ENCODE data around the gene ANTKMT. TPM values are rescaled to one million over a fixed set of nuclear protein-coding genes. Genes with fewer than 3 reads are reported as not detected.

The ANTKMT gene
- total and polyA plus RNA-seq, 2 donors (not counting 3 experiments of a cell fraction or from before 2014, with no cell fraction given): 26.1 to 27.9 TPM

- ChIA-PET POLR2A (no interaction called here), CTCF (interaction anchor here (0.8 to 1.8 kb wide), 4 partner anchors 15 to 289 kb away, joined by 3 to 5 read pairs (median 4); no protein-coding TSS in a partner anchor)
- Histone ChIP-seq H4K20me1 (replicated peaks; ENCODE audit: control insufficient read depth, extremely low read depth, insufficient read depth, low read length) (no peaks in the 10 kb centered on the region), H3K27me3 (ENCODE audit: control insufficient read depth in 2 of 2, insufficient read depth in 2 of 2, low read length in 2 of 2) (no peaks in the 10 kb centered on the region), H3K36me3 (ENCODE audit: control insufficient read depth in 2 of 2, extremely low read depth in 1 of 2, insufficient read depth in 2 of 2, low read length in 2 of 2) (peaks cover 7 to 19% of the 10 kb centered on the region in 2 experiments), H3K79me2 (ENCODE audit: control insufficient read depth, insufficient read depth, low read length) (peaks cover 31% of the 10 kb centered on the region), H2AFZ (ENCODE audit: low read depth, low read length) (no peak overlapping the region), H3K4me3 (replicated peaks in 1 of 3; ENCODE audit: insufficient read depth in 1 of 3, low read depth in 1 of 3, low read length in 3 of 3) (no peak overlapping the region), H3K9me3 (replicated peaks; ENCODE audit: control insufficient read depth, insufficient read depth, low read length) (no peaks in the 10 kb centered on the region), H3K27ac (ENCODE audit: insufficient read depth, low read depth, low read length) (no peak overlapping the region), H3K4me2 (ENCODE audit: insufficient read depth, low read length) (peak overlapping the region; percentile 66), H3K4me1 (ENCODE audit: control insufficient read depth, extremely low read depth, insufficient read depth, low read length) (peaks cover 20% of the 10 kb centered on the region), H3K9me1 (replicated peaks; ENCODE audit: control insufficient read depth, extremely low read depth, insufficient read depth, low read length) (no peaks in the 10 kb centered on the region), H3K9ac (replicated peaks; ENCODE audit: extremely low read depth, insufficient read depth, low read length) (no peak overlapping the region)
- DNase-seq (ENCODE audit: low read depth, low spot score) (no peak), FAIRE-seq (no peak)
- dilution Hi-C loops (cut with MboI; ENCODE audit: extremely low pct_ligation_motif_present, low sequenced_read_pairs): no loop called here
- TF ChIP-seq POLR2A (IDR thresholded peaks at IDR 0.05; ENCODE audit: low read depth, low read length): no peak
- no peak for TF ChIP-seq MYC (IDR thresholded peaks at IDR 0.05; ENCODE audit: low read depth, low read length)
- no peak for TF ChIP-seq POLR2AphosphoS5 (IDR thresholded peaks at IDR 0.05; ENCODE audit: insufficient read depth, low read depth, low read length)
- no peak for TF ChIP-seq GATA2 (IDR thresholded peaks at IDR 0.05; ENCODE audit: insufficient read depth, insufficient read length, low read depth, low read length)
- no peak for TF ChIP-seq JUN (IDR thresholded peaks at IDR 0.05; ENCODE audit: borderline replicate concordance, insufficient read depth, insufficient read length, low read depth)
- TF ChIP-seq CTCF (IDR thresholded peaks at IDR 0.05; ENCODE audit: extremely low read depth in 1 of 2, insufficient read depth in 1 of 2, low read depth in 1 of 2, low read length in 2 of 2): no peak
- no peak for TF ChIP-seq EZH2 (IDR thresholded peaks at IDR 0.05; ENCODE audit: borderline replicate concordance, low read depth, low read length, severe bottlenecking)
- no peak for TF ChIP-seq FOS (IDR thresholded peaks at IDR 0.05; ENCODE audit: borderline replicate concordance, insufficient read depth, low read length)
- TF ChIP-seq MAX (IDR thresholded peaks at IDR 0.05; ENCODE audit: insufficient read depth, insufficient read length): no peak
- TSS peak; percentile 43 for BruUV-seq (replicated peaks)
- intact Hi-C loops (cut with micrococcal nuclease): no loop called here
These were observed 39.1 kb upstream of the ANTKMT start for GRCh38 chr16:681746-682427.

All from endothelial cell of umbilical vein (primary cell).